OCI-LY7 (cell line): Measurements from ENCODE around the gene LUC7L2. TPM values are rescaled to one million over a fixed set of nuclear protein-coding genes. Genes with fewer than 3 reads are reported as not detected.

Source experiments
- BruUV-seq: library from RNA; stranded (reverse); fragments of 400-500 nt; replicated peaks from 2 replicates; lab custom pipeline; 2021; lab: Mats Ljungman, UMichigan
- CTCF ChIA-PET: fragments of 300-600 bp; sonication (Branson Sonifier 250); formaldehyde crosslinking; loops from one replicate; lab custom pipeline; 2022; ENCODE audit warnings: antibody characterized with exemption; ENCODE audit not compliant: unreplicated experiment; lab: Charles Lee
- POLR2A ChIA-PET: fragments of 300-600 bp; sonication (Branson Sonifier 250); formaldehyde crosslinking; loops from one replicate; lab custom pipeline; 2022; ENCODE audit warnings: antibody characterized with exemption; lab: Charles Lee
- DNase-seq: peaks from one replicate; pipeline ENCODE4 v3.0.0-alpha.2; 2015; ENCODE audit warnings: low spot score
- H2AFZ ChIP-seq: fragments of 200-600 bp; sonication (generic), shearing (Covaris generic); 2 replicates; pipeline ENCODE4 v1.6.1; 2014; ENCODE audit warnings: mild to moderate bottlenecking, antibody characterized with exemption, low read length, moderate library complexity
- H3K27ac ChIP-seq: fragments of 200-600 bp; sonication (generic); 2 replicates; pipeline ENCODE4 v1.5.1; 2014; ENCODE audit warnings: mixed run types, low read depth, mild to moderate bottlenecking, moderate library complexity, low read length, inconsistent platforms; ENCODE audit not compliant: poor library complexity, severe bottlenecking
- H3K36me3 ChIP-seq: fragments of 200-600 bp; sonication (generic); 2 replicates; pipeline ENCODE4 v1.6.1; 2014; ENCODE audit warnings: mild to moderate bottlenecking, antibody characterized with exemption, low read length, moderate library complexity, mixed read lengths; ENCODE audit not compliant: insufficient read depth
- H3K4me1 ChIP-seq: fragments of 200-600 bp; sonication (generic); 2 replicates; pipeline ENCODE4 v1.5.1; 2014; ENCODE audit warnings: mild to moderate bottlenecking, low read length; ENCODE audit not compliant: insufficient read depth, poor library complexity, severe bottlenecking
- H3K4me2 ChIP-seq: fragments of 200-600 bp; sonication (generic); 2 replicates; pipeline ENCODE4 v1.6.1; 2014; ENCODE audit warnings: mild to moderate bottlenecking, low read length
- H3K4me3 ChIP-seq: fragments of 200-600 bp; sonication (generic); 2 replicates; pipeline ENCODE4 v1.5.1; 2014; ENCODE audit warnings: mild to moderate bottlenecking, low read depth, low read length; ENCODE audit not compliant: poor library complexity, severe bottlenecking
- H3K79me2 ChIP-seq: fragments of 200-600 bp; sonication (generic); 2 replicates; pipeline ENCODE4 v1.6.1; 2016; ENCODE audit warnings: low read depth, mild to moderate bottlenecking, low read length, moderate library complexity, mixed read lengths; ENCODE audit not compliant: insufficient read depth
- H3K9me2 ChIP-seq: fragments of 200-600 bp; sonication (generic); 2 replicates; pipeline ENCODE4 v1.6.1; 2016; ENCODE audit warnings: mild to moderate bottlenecking, low read length, mixed read lengths; ENCODE audit not compliant: insufficient read depth
- H3K9me3 ChIP-seq: fragments of 200-600 bp; sonication (generic); 2 replicates; pipeline ENCODE4 v1.6.1; 2014; ENCODE audit warnings: mild to moderate bottlenecking, mixed run types, low read length, mixed read lengths
- H4K20me1 ChIP-seq: fragments of 200-600 bp; sonication (generic); 2 replicates; pipeline ENCODE4 v1.6.1; 2014; ENCODE audit warnings: mild to moderate bottlenecking, antibody characterized with exemption, low read length, moderate library complexity, mixed read lengths; ENCODE audit not compliant: insufficient read depth
- CTCF ChIP-seq: fragments of 200-600 bp; sonication (generic); conservative IDR thresholded peaks from 2 replicates; pipeline ENCODE4 v1.5.1; 2014; ENCODE audit warnings: mild to moderate bottlenecking, antibody characterized with exemption, low read length, moderate library complexity, mixed read lengths
- EZH2phosphoT487 ChIP-seq: fragments of 200-600 bp; sonication (generic); IDR thresholded peaks from 2 replicates; pipeline ENCODE4 v1.6.1; 2018; ENCODE audit warnings: low read depth, borderline replicate concordance, mild to moderate bottlenecking, mixed run types, antibody characterized with exemption, low read length, moderate library complexity, mixed read lengths
- intact Hi-C: fragments of 100-400 bp; cut with micrococcal nuclease; formaldehyde crosslinking; loops from one replicate; pipeline ENCODE4 v1.10.0; 2022; ENCODE audit not compliant: unreplicated experiment
- total RNA-seq, 2 experiments: library from RNA; depleted of rRNA in 1 of 2; stranded (reverse); fragments of >200 nt in 1 of 2; shearing (Covaris generic) in 1 of 2; gene quantifications; 2 replicates each; pipeline ENCODE4 v1.2.3, GENCODE V29; 2014 to 2022

Gene LUC7L2
- total RNA-seq, 2 experiments from 2014 or later: 79.6 to 143 TPM

DNA sequence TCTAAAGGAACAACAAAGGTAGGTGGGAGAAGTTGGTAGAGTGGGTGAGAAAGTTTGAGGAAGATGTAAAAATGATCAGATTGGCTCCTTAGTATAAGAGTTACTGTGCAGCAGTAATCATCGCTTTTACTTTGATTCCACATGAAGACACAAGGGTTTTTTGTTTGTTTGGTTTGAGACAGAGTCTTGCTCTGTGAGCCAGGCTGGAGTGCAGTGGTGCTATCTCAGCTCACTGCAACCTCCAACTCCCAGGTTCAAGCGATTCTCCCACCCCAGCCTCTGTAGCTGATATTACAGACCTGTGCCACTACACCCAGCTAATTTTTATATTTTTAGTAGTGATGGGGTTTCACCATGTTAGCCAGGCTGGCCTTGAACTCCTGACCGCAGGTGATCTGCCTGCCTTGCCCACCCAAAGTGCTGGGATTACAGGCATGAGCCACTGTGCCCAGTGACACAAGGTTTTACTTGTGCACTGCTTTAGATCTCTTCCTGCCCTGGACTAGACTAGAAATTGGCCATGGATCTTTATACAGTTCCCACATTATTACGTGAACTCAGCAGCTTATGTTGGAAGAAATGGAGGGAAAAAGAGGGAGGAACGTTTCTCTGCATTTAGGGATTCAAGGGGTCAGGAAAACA lies 10.7 kb downstream of the LUC7L2 start:
- Histone ChIP-seq H2AFZ (no peak overlapping the region), H3K9me2 (no peaks in the 10 kb centered on the region), H3K4me2 (no peak overlapping the region), H3K4me3 (no peak overlapping the region), H3K27ac (no peak overlapping the region), H3K4me1 (peaks cover 17% of the 10 kb centered on the region), H3K79me2 (peaks cover 100% of the 10 kb centered on the region), H3K36me3 (peaks cover 85% of the 10 kb centered on the region), H4K20me1 (peaks cover 53% of the 10 kb centered on the region), H3K9me3 (no peaks in the 10 kb centered on the region)
- BruUV-seq: no TSS peak
- ChIA-PET POLR2A (interaction anchor here (0.7 to 1.8 kb wide), 6 partner anchors 8 to 318 kb away, joined by 3 to 8 read pairs (median 4); partner anchors contain the start of gene LUC7L2), CTCF (no interaction called here)
- intact Hi-C loops: no loop called here
- DNase-seq: no peak
- TF ChIP-seq CTCF (no peak), EZH2phosphoT487 (no peak)

GRCh38 chr7:139370943-139371313 lies 11.2 kb downstream of the LUC7L2 start:
- no peak overlapping the region for H3K4me3 ChIP-seq
- H3K4me1 ChIP-seq: peaks cover 17% of the 10 kb centered on the region
- TF ChIP-seq CTCF: no peak
- H4K20me1 ChIP-seq: peaks cover 51% of the 10 kb centered on the region
- peaks cover 100% of the 10 kb centered on the region for H3K79me2 ChIP-seq
- intact Hi-C loops: no loop called here
- H3K36me3 ChIP-seq: peaks cover 85% of the 10 kb centered on the region
- no peak for DNase-seq
- no peak overlapping the region for H3K4me2 ChIP-seq
- BruUV-seq: no TSS peak
- ChIA-PET POLR2A (interaction anchor here (0.6 to 1.8 kb wide), 7 partner anchors 9 to 530 kb away, joined by 3 to 8 read pairs (median 4); partner anchors contain the start of gene LUC7L2), CTCF (no interaction called here)
- no peaks in the 10 kb centered on the region for H3K9me2 ChIP-seq
- no peaks in the 10 kb centered on the region for H3K9me3 ChIP-seq
- H3K27ac ChIP-seq: no peak overlapping the region
- H2AFZ ChIP-seq: no peak overlapping the region

- peaks cover 89% of the 10 kb centered on the region for H3K79me2 ChIP-seq
- no peak overlapping the region for H2AFZ ChIP-seq
- no peak overlapping the region for H3K4me3 ChIP-seq
- no peak overlapping the region for H3K4me2 ChIP-seq
- DNase-seq: no peak
- CTCF ChIA-PET: no interaction called here
- intact Hi-C loops: no loop called here
- peaks cover 13% of the 10 kb centered on the region for H3K4me1 ChIP-seq
- H3K9me3 ChIP-seq: no peaks in the 10 kb centered on the region
- H3K36me3 ChIP-seq: peaks cover 87% of the 10 kb centered on the region
- POLR2A ChIA-PET: interaction anchor here (0.5 to 2.5 kb wide), 6 partner anchors 10 to 260 kb away, joined by 3 to 8 read pairs (median 4); no protein-coding TSS in a partner anchor
- H3K27ac ChIP-seq: no peak overlapping the region
- H4K20me1 ChIP-seq: peaks cover 41% of the 10 kb centered on the region
- TF ChIP-seq EZH2phosphoT487 (no peak), CTCF (no peak)
- no peaks in the 10 kb centered on the region for H3K9me2 ChIP-seq
- no TSS peak for BruUV-seq
These were observed 14.6 kb downstream of the LUC7L2 start for GRCh38 chr7:139374246-139374645.
